Measurements from ENCODE around the gene IGSF21. TPM values are rescaled to one million over a fixed set of nuclear protein-coding genes. Genes with fewer than 3 reads are reported as not detected.
A peak's percentile ranks its signal among the peaks of the same experiment; 100 is the strongest.

The IGSF21 gene
- total and polyA plus RNA-seq, 2 of the 8 experiments (the other 6 are each of a cell fraction or from before 2014, with no cell fraction given): 22.5 to 28.5 TPM

GRCh38 chr1:18307329-18307898 lies 199.8 kb downstream of the IGSF21 start:
- H3K79me2 ChIP-seq (ENCODE audit: control insufficient read depth in 1 of 2, insufficient read depth in 2 of 2, low read length in 2 of 2): no peaks in the 10 kb centered on the region
- no peak overlapping the region for H4K8ac ChIP-seq (ENCODE audit: extremely low read depth, insufficient read depth, low read length)
- H2AK5ac ChIP-seq (ENCODE audit: low read depth, low read length): no peak overlapping the region
- H4K20me1 ChIP-seq (replicated peaks in 1 of 2; ENCODE audit: control insufficient read depth in 1 of 2, insufficient read depth in 2 of 2, low read length in 2 of 2): peaks cover 0 to 3% of the 10 kb centered on the region in 2 experiments
- H3K14ac ChIP-seq (ENCODE audit: insufficient read length): no peak overlapping the region
- H3K9me3 ChIP-seq (ENCODE audit: insufficient read depth in 2 of 2, low read depth in 1 of 2, low read length in 1 of 2): no peaks in the 10 kb centered on the region
- H4K91ac ChIP-seq (replicated peaks; ENCODE audit: insufficient read length, low read length): no peak overlapping the region
- H2BK120ac ChIP-seq (replicated peaks; ENCODE audit: low read depth, low read length): no peak overlapping the region
- peaks cover 0 to 4% (median 1%) of the 10 kb centered on the region in 4 experiments; a peak in 1 of 7 replicates for H3K4me1 ChIP-seq (replicated peaks in 1 of 4; ENCODE audit: control insufficient read depth in 3 of 4, insufficient read depth in 4 of 4, low read length in 3 of 4)
- H3K23me2 ChIP-seq (ENCODE audit: low read depth, low read length): peaks cover 7% of the 10 kb centered on the region; the same call in 1 of the 2 replicates
- CTCF ChIA-PET (ENCODE audit: partially characterized antibody): interaction anchor here (0.5 to 8.5 kb wide), 10 partner anchors 7 to 740 kb away, joined by 3 to 80 read pairs (median 4); no protein-coding TSS in a partner anchor
- no peak for TF ChIP-seq SP1 (IDR thresholded peaks at IDR 0.05; ENCODE audit: low read depth, low read length)
- TF ChIP-seq KDM1A (IDR thresholded peaks at IDR 0.05; ENCODE audit: borderline replicate concordance, low read length): peak; percentile 95
- H2AFZ ChIP-seq (ENCODE audit: low read length): no peak overlapping the region
- DNase-seq (ENCODE audit: low read depth in 1 of 2, low spot score in 2 of 2): no peak
- 0 out of 2 replicates have a peak overlapping the region, but pooled peaks have one; percentile 46 for H2BK15ac ChIP-seq (ENCODE audit: low read length)
- H3K79me1 ChIP-seq (ENCODE audit: low read depth, low read length): no peaks in the 10 kb centered on the region
- H3K36me3 ChIP-seq (ENCODE audit: control insufficient read depth in 2 of 4, insufficient read depth in 4 of 4, low read length in 3 of 4): no peaks in the 10 kb centered on the region; a peak in 1 of 8 replicates
- POLR2A ChIA-PET (ENCODE audit: partially characterized antibody): interaction anchor here (0.8 to 1.3 kb wide), 3 partner anchors 9 to 200 kb away, joined by 3 read pairs; no protein-coding TSS in a partner anchor
- no peak overlapping the region for H3K4ac ChIP-seq (replicated peaks; ENCODE audit: insufficient read length, low read depth, low read length)
- H2BK20ac ChIP-seq (ENCODE audit: low read length): no peak overlapping the region
- no peak for FAIRE-seq
- H4K5ac ChIP-seq (ENCODE audit: insufficient read length, low read depth, low read length): no peak overlapping the region
- H3K18ac ChIP-seq (ENCODE audit: extremely low read depth, low read length): no peak overlapping the region
- H3K4me2 ChIP-seq (ENCODE audit: insufficient read depth in 1 of 2, low read depth in 2 of 2, low read length in 2 of 2): no peak overlapping the region
- H3K9ac ChIP-seq (replicated peaks in 1 of 4; ENCODE audit: extremely low read depth in 1 of 4, low read depth in 3 of 4, low read length in 3 of 4): no peak overlapping the region
- no peak overlapping the region for H2BK5ac ChIP-seq (ENCODE audit: low read depth, low read length)
- no peak overlapping the region for H2BK12ac ChIP-seq (ENCODE audit: low read depth, low read length)
- H3K56ac ChIP-seq (replicated peaks; ENCODE audit: insufficient read length, low read depth, low read length): no peak overlapping the region
- 96% methylated on average over 13 of the region's 13 CpGs; no CpG with 5 or more reads in 1 of the 2 experiments for WGBS, 2 experiments (ENCODE audit: extremely low coverage in 1 of 2, insufficient coverage in 1 of 2, insufficient read length in 1 of 2, insufficient replicate concordance in 2 of 2, low coverage in 1 of 2, low lambda C conversion rate in 2 of 2, missing lambda C conversion rate in 1 of 2)
- no peak overlapping the region for H3K27ac ChIP-seq (ENCODE audit: low read depth, low read length)
- no peak overlapping the region for H3K4me3 ChIP-seq (ENCODE audit: extremely low read depth in 1 of 4, insufficient read depth in 2 of 4, low read depth in 3 of 4, low read length in 4 of 4)
- no peak overlapping the region for H3K23ac ChIP-seq (ENCODE audit: insufficient read length)
- no peaks in the 10 kb centered on the region for H3K27me3 ChIP-seq (replicated peaks in 1 of 4; ENCODE audit: control insufficient read depth in 3 of 4, extremely low read depth in 1 of 4, insufficient read depth in 3 of 4, low read length in 3 of 4)
